GM23338 (cell line): Measurements from ENCODE around the gene KIAA0232. TPM values are rescaled to one million over a fixed set of nuclear protein-coding genes. Genes with fewer than 3 reads are reported as not detected.

ENCODE experiments used
- ATAC-seq: fragments of 200-7000 bp; cut with Tn5 transposase; 3 replicates; pipeline ENCODE4 v1.9.1; 2020
- DNase-seq: peaks from one replicate; pipeline ENCODE4 v3.0.0-alpha.2; 2015; ENCODE audit warnings: low spot score
- H2AFZ ChIP-seq: fragments of 200-600 bp; sonication (generic); 2 replicates; pipeline ENCODE4 v1.8.0; 2016; ENCODE audit warnings: antibody characterized with exemption, mild to moderate bottlenecking, moderate library complexity
- H3F3A ChIP-seq: fragments of 200-600 bp; sonication (generic); replicated peaks from 2 replicates; pipeline ENCODE4 v1.8.0; 2017; ENCODE audit warnings: antibody characterized with exemption, mixed run types, low read depth
- H3K27ac ChIP-seq: fragments of 200-600 bp; sonication (generic); 2 replicates; pipeline ENCODE4 v1.6.1; 2016; ENCODE audit warnings: low read depth
- H3K27me3 ChIP-seq: fragments of 200-600 bp; sonication (generic); 2 replicates; pipeline ENCODE4 v1.8.0; 2016; ENCODE audit warnings: mild to moderate bottlenecking, mixed run types, moderate library complexity; ENCODE audit not compliant: insufficient read depth
- H3K36me3 ChIP-seq: fragments of 200-600 bp; sonication (generic); 2 replicates; pipeline ENCODE4 v1.8.0; 2016; ENCODE audit warnings: mild to moderate bottlenecking; ENCODE audit not compliant: insufficient read depth
- H3K4me1 ChIP-seq: fragments of 200-600 bp; sonication (generic); 2 replicates; pipeline ENCODE4 v1.8.0; 2016; ENCODE audit warnings: mild to moderate bottlenecking, moderate library complexity; ENCODE audit not compliant: insufficient read depth
- H3K4me2 ChIP-seq: fragments of 200-600 bp; sonication (generic); 2 replicates; pipeline ENCODE4 v1.7.1; 2017; ENCODE audit warnings: mixed run types
- H3K4me3 ChIP-seq: fragments of 200-600 bp; sonication (generic); 2 replicates; pipeline ENCODE4 v1.6.1; 2016; ENCODE audit warnings: mixed run types
- H3K79me2 ChIP-seq: fragments of 200-600 bp; sonication (generic); replicated peaks from 2 replicates; pipeline ENCODE4 v1.8.0; 2017; ENCODE audit warnings: mild to moderate bottlenecking; ENCODE audit not compliant: insufficient read depth
- H3K9me2 ChIP-seq: fragments of 200-600 bp; sonication (generic); 2 replicates; pipeline ENCODE4 v1.8.0; 2017; ENCODE audit not compliant: insufficient read depth
- H4K20me1 ChIP-seq: fragments of 200-600 bp; sonication (generic); replicated peaks from 2 replicates; pipeline ENCODE4 v1.8.0; 2017; ENCODE audit warnings: mild to moderate bottlenecking; ENCODE audit not compliant: insufficient read depth
- H3K27ac Mint-ChIP-seq: 2 replicates; pipeline ENCODE4 v1.8.0; 2020; ENCODE audit warnings: inconsistent platforms, mild to moderate bottlenecking, moderate library complexity, mixed read lengths
- H3K27me3 Mint-ChIP-seq: 3 replicates; pipeline ENCODE4 v1.8.0; 2022; ENCODE audit warnings: low read depth, mild to moderate bottlenecking, moderate library complexity, mixed read lengths, inconsistent platforms; ENCODE audit not compliant: insufficient read depth, poor library complexity
- H3K36me3 Mint-ChIP-seq: 3 replicates; pipeline ENCODE4 v1.8.0; 2021; ENCODE audit warnings: low read depth, mild to moderate bottlenecking, inconsistent platforms, moderate library complexity, mixed read lengths
- H3K4me1 Mint-ChIP-seq: 3 replicates; pipeline ENCODE4 v1.8.0; 2020; ENCODE audit warnings: mild to moderate bottlenecking, inconsistent platforms, mixed read lengths
- H3K4me3 Mint-ChIP-seq: 3 replicates; pipeline ENCODE4 v1.8.0; 2021; ENCODE audit warnings: moderate library complexity, mild to moderate bottlenecking, inconsistent platforms, mixed read lengths
- H3K9me3 Mint-ChIP-seq: 3 replicates; pipeline ENCODE4 v1.8.0; 2020; ENCODE audit warnings: moderate library complexity, mild to moderate bottlenecking, inconsistent platforms, mixed read lengths
- CREB1 ChIP-seq: fragments of 250-450 bp; sonication (Bioruptor Pico); IDR thresholded peaks from 2 replicates; pipeline ENCODE4 v1.5.0; 2020; ENCODE audit warnings: low read depth, mild to moderate bottlenecking, moderate library complexity
- EZH2 ChIP-seq: fragments of 200-600 bp; sonication (generic); IDR thresholded peaks from one replicate; pipeline ENCODE4 v1.8.0; 2017; ENCODE audit warnings: antibody characterized with exemption, mild to moderate bottlenecking, low read depth; ENCODE audit not compliant: unreplicated experiment
- EZH2phosphoT487 ChIP-seq: fragments of 200-600 bp; sonication (generic); IDR thresholded peaks from one replicate; pipeline ENCODE4 v1.8.1; 2018; ENCODE audit warnings: antibody characterized with exemption; ENCODE audit not compliant: unreplicated experiment
- JUNB ChIP-seq: IDR thresholded peaks from one replicate; pipeline ENCODE4 v1.6.1; 2016; ENCODE audit warnings: antibody characterized with exemption; ENCODE audit not compliant: unreplicated experiment
- NANOG ChIP-seq: IDR thresholded peaks from 2 replicates; pipeline ENCODE4 v1.6.1; 2016; ENCODE audit warnings: antibody characterized with exemption, borderline replicate concordance
- POLR2AphosphoS5 ChIP-seq: IDR thresholded peaks from 2 replicates; pipeline ENCODE4 v1.6.1; 2016; ENCODE audit warnings: antibody characterized with exemption, low read depth
- STAT1 ChIP-seq: IDR thresholded peaks from one replicate; pipeline ENCODE4 v1.6.1; 2016; ENCODE audit warnings: antibody characterized with exemption; ENCODE audit not compliant: unreplicated experiment
- ZNF114 ChIP-seq: fragments of 250-450 bp; sonication (Bioruptor Pico); IDR thresholded peaks from 2 replicates; pipeline ENCODE4 v1.5.0; 2020; ENCODE audit warnings: mild to moderate bottlenecking, moderate library complexity
- ZNF331 ChIP-seq: fragments of 250-450 bp; sonication (Bioruptor Pico); IDR thresholded peaks from 2 replicates; pipeline ENCODE4 v1.5.0; 2020; ENCODE audit warnings: low read depth, mild to moderate bottlenecking, moderate library complexity
- polyA plus RNA-seq: library from polyadenylated mRNA; unstranded; fragments of >200 nt; fragmentation: Nextera tagmentation; extraction: Ambion mirVana; gene quantifications from 2 replicates; pipeline ENCODE4 v1.2.1, GENCODE V29; 2016
- total RNA-seq: library from RNA; depleted of rRNA; stranded (reverse); fragments of >200 nt; shearing (Covaris generic); gene quantifications from 2 replicates; pipeline ENCODE4 v1.2.3, GENCODE V29; 2014
- TF ChIP-seq, protein P1 (sequence below), 2 experiments: fragments of 200-600 bp in 1 of 2; sonication (generic) in 1 of 2; conservative IDR thresholded peaks; 2 replicates each; pipeline versions ENCODE4 v1.5.1 to v1.6.1; 2016 to 2017; ENCODE audit warnings: antibody characterized with exemption in 2 of 2, low read depth in 2 of 2, mild to moderate bottlenecking in 2 of 2, moderate library complexity in 1 of 2
- TF ChIP-seq, protein P2 (sequence below): fragments of 250-450 bp; sonication (Bioruptor Pico); IDR thresholded peaks from 2 replicates; pipeline ENCODE4 v1.5.0; 2020; ENCODE audit warnings: mild to moderate bottlenecking, moderate library complexity
- TF ChIP-seq, protein P3 (sequence below): IDR thresholded peaks from 2 replicates; pipeline ENCODE4 v1.6.1; 2016; ENCODE audit warnings: antibody characterized with exemption
- TF ChIP-seq, protein P4 (sequence below): IDR thresholded peaks from one replicate; pipeline ENCODE4 v1.6.1; 2018; ENCODE audit warnings: antibody characterized with exemption; ENCODE audit not compliant: unreplicated experiment

Gene KIAA0232
- total and polyA plus RNA-seq, 2 experiments from 2014 or later: 14.3 to 34.9 TPM

DNA sequence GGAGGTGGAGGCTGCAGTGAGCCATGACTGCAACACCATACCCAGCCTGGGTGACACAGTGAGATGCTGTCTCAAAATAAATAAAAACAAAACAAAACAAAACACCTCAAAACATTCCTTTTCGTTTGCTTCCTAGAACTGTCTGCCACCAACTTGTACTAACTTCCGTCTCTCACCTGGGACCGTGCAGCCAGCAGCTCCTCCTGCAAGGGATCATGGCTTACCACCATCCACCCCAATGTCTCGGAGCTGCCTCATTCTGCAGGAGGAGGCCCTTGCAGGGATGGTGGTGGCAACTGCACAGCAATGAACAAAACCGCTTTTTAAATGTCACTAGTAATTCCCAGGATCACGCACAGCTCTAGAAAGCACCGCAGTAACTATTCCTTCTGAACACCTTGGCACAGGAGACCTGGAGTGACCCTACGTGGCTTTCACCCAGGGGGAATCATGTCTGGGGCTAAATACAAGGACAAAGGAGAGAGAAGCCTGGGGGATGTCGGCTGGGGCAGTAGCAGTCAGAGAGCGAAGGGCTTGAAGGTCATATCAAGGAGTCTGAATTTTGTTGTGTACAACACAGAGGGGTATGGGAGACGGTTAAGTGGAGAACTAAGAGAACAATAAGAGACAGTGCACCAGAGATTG lies 17.4 kb upstream of the KIAA0232 start:
- no peaks in the 10 kb centered on the region for H3K27me3 ChIP-seq
- H3K27ac ChIP-seq: no peak overlapping the region
- no peaks in the 10 kb centered on the region for H3K36me3 Mint-ChIP-seq
- H3K4me1 ChIP-seq: no peaks in the 10 kb centered on the region
- no peak overlapping the region for H3K4me2 ChIP-seq
- no peaks in the 10 kb centered on the region for H3K79me2 ChIP-seq
- H3K27me3 Mint-ChIP-seq: peaks cover 6% of the 10 kb centered on the region
- no peak overlapping the region for H2AFZ ChIP-seq
- no peaks in the 10 kb centered on the region for H3F3A ChIP-seq
- no peak overlapping the region for H3K27ac Mint-ChIP-seq
- no peak overlapping the region for H3K4me3 Mint-ChIP-seq
- no peak overlapping the region for H3K4me3 ChIP-seq
- TF ChIP-seq CREB1 (CRISPR knock-in tag) (no peak), NANOG (no peak), EZH2phosphoT487 (no peak), JUNB (no peak), POLR2AphosphoS5 (no peak), EZH2 (no peak), ZNF331 (CRISPR knock-in tag) (no peak), STAT1 (no peak), ZNF114 (CRISPR knock-in tag) (no peak)
- TF ChIP-seq, protein P1, sequence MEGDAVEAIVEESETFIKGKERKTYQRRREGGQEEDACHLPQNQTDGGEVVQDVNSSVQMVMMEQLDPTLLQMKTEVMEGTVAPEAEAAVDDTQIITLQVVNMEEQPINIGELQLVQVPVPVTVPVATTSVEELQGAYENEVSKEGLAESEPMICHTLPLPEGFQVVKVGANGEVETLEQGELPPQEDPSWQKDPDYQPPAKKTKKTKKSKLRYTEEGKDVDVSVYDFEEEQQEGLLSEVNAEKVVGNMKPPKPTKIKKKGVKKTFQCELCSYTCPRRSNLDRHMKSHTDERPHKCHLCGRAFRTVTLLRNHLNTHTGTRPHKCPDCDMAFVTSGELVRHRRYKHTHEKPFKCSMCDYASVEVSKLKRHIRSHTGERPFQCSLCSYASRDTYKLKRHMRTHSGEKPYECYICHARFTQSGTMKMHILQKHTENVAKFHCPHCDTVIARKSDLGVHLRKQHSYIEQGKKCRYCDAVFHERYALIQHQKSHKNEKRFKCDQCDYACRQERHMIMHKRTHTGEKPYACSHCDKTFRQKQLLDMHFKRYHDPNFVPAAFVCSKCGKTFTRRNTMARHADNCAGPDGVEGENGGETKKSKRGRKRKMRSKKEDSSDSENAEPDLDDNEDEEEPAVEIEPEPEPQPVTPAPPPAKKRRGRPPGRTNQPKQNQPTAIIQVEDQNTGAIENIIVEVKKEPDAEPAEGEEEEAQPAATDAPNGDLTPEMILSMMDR (conservative IDR thresholded peaks at IDR 0.05; ENCODE audit: low read depth in 2 of 2): no peak
- TF ChIP-seq, protein P2, sequence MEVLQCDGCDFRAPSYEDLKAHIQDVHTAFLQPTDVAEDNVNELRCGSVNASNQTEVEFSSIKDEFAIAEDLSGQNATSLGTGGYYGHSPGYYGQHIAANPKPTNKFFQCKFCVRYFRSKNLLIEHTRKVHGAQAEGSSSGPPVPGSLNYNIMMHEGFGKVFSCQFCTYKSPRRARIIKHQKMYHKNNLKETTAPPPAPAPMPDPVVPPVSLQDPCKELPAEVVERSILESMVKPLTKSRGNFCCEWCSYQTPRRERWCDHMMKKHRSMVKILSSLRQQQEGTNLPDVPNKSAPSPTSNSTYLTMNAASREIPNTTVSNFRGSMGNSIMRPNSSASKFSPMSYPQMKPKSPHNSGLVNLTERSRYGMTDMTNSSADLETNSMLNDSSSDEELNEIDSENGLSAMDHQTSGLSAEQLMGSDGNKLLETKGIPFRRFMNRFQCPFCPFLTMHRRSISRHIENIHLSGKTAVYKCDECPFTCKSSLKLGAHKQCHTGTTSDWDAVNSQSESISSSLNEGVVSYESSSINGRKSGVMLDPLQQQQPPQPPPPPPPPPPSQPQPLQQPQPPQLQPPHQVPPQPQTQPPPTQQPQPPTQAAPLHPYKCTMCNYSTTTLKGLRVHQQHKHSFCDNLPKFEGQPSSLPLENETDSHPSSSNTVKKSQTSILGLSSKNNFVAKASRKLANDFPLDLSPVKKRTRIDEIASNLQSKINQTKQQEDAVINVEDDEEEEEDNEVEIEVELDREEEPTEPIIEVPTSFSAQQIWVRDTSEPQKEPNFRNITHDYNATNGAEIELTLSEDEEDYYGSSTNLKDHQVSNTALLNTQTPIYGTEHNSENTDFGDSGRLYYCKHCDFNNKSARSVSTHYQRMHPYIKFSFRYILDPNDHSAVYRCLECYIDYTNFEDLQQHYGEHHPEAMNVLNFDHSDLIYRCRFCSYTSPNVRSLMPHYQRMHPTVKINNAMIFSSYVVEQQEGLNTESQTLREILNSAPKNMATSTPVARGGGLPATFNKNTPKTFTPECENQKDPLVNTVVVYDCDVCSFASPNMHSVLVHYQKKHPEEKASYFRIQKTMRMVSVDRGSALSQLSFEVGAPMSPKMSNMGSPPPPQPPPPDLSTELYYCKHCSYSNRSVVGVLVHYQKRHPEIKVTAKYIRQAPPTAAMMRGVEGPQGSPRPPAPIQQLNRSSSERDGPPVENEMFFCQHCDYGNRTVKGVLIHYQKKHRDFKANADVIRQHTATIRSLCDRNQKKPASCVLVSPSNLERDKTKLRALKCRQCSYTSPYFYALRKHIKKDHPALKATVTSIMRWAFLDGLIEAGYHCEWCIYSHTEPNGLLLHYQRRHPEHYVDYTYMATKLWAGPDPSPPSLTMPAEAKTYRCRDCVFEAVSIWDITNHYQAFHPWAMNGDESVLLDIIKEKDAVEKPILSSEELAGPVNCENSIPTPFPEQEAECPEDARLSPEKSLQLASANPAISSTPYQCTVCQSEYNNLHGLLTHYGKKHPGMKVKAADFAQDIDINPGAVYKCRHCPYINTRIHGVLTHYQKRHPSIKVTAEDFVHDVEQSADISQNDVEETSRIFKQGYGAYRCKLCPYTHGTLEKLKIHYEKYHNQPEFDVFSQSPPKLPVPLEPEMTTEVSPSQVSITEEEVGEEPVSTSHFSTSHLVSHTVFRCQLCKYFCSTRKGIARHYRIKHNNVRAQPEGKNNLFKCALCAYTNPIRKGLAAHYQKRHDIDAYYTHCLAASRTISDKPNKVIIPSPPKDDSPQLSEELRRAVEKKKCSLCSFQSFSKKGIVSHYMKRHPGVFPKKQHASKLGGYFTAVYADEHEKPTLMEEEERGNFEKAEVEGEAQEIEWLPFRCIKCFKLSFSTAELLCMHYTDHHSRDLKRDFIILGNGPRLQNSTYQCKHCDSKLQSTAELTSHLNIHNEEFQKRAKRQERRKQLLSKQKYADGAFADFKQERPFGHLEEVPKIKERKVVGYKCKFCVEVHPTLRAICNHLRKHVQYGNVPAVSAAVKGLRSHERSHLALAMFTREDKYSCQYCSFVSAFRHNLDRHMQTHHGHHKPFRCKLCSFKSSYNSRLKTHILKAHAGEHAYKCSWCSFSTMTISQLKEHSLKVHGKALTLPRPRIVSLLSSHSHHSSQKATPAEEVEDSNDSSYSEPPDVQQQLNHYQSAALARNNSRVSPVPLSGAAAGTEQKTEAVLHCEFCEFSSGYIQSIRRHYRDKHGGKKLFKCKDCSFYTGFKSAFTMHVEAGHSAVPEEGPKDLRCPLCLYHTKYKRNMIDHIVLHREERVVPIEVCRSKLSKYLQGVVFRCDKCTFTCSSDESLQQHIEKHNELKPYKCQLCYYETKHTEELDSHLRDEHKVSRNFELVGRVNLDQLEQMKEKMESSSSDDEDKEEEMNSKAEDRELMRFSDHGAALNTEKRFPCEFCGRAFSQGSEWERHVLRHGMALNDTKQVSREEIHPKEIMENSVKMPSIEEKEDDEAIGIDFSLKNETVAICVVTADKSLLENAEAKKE: no peak
- TF ChIP-seq, protein P3, sequence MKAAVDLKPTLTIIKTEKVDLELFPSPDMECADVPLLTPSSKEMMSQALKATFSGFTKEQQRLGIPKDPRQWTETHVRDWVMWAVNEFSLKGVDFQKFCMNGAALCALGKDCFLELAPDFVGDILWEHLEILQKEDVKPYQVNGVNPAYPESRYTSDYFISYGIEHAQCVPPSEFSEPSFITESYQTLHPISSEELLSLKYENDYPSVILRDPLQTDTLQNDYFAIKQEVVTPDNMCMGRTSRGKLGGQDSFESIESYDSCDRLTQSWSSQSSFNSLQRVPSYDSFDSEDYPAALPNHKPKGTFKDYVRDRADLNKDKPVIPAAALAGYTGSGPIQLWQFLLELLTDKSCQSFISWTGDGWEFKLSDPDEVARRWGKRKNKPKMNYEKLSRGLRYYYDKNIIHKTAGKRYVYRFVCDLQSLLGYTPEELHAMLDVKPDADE: no peak
- TF ChIP-seq, protein P4, sequence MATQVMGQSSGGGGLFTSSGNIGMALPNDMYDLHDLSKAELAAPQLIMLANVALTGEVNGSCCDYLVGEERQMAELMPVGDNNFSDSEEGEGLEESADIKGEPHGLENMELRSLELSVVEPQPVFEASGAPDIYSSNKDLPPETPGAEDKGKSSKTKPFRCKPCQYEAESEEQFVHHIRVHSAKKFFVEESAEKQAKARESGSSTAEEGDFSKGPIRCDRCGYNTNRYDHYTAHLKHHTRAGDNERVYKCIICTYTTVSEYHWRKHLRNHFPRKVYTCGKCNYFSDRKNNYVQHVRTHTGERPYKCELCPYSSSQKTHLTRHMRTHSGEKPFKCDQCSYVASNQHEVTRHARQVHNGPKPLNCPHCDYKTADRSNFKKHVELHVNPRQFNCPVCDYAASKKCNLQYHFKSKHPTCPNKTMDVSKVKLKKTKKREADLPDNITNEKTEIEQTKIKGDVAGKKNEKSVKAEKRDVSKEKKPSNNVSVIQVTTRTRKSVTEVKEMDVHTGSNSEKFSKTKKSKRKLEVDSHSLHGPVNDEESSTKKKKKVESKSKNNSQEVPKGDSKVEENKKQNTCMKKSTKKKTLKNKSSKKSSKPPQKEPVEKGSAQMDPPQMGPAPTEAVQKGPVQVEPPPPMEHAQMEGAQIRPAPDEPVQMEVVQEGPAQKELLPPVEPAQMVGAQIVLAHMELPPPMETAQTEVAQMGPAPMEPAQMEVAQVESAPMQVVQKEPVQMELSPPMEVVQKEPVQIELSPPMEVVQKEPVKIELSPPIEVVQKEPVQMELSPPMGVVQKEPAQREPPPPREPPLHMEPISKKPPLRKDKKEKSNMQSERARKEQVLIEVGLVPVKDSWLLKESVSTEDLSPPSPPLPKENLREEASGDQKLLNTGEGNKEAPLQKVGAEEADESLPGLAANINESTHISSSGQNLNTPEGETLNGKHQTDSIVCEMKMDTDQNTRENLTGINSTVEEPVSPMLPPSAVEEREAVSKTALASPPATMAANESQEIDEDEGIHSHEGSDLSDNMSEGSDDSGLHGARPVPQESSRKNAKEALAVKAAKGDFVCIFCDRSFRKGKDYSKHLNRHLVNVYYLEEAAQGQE: no peak
- DNase-seq: no peak
- no peaks in the 10 kb centered on the region for H4K20me1 ChIP-seq
- no peak for ATAC-seq
- H3K4me1 Mint-ChIP-seq: peaks cover 6% of the 10 kb centered on the region; the same call in 2 of the 3 replicates
- H3K9me2 ChIP-seq: no peaks in the 10 kb centered on the region
- H3K36me3 ChIP-seq: no peaks in the 10 kb centered on the region
- no peaks in the 10 kb centered on the region for H3K9me3 Mint-ChIP-seq
